SK-N-DZ (cell line): ENCODE data around the gene XRCC5. TPM values are rescaled to one million over a fixed set of nuclear protein-coding genes. Genes with fewer than 3 reads are reported as not detected.
"Not testable (repeated sequence)": the region's sequence is repeated elsewhere in the genome, so short reads cannot be mapped to it uniquely, and the experiment has no call there.

Experiments used
- DNase-seq: peaks from one replicate; pipeline ENCODE4 v3.0.0-alpha.2; 2015; ENCODE audit warnings: low spot score
- polyA plus RNA-seq, 2 experiments: library from polyadenylated mRNA; depleted of rRNA; stranded (reverse); fragments of >200 nt; gene quantifications; 2 replicates each; pipeline ENCODE4 v1.2.3, GENCODE V29; 2014

Gene XRCC5
- 469 and 473 TPM in 2 replicates for polyA plus RNA-seq (2014; cell fraction: cytosol; rRNA removed)
- 187 and 227 TPM in 2 replicates for polyA plus RNA-seq (2014; cell fraction: nucleus; rRNA removed)

- peak; percentile 97 for DNase-seq
Measured at GRCh38 chr2:216108967-216109921, at the start of gene XRCC5. XRCC5 (plus strand) TSS chr2:216109348; CDS start chr2:216109437, 89 bp downstream.

GRCh38 chr2:216064014-216064630, 45.0 kb upstream of the XRCC5 start:
- no peak for DNase-seq

DNA sequence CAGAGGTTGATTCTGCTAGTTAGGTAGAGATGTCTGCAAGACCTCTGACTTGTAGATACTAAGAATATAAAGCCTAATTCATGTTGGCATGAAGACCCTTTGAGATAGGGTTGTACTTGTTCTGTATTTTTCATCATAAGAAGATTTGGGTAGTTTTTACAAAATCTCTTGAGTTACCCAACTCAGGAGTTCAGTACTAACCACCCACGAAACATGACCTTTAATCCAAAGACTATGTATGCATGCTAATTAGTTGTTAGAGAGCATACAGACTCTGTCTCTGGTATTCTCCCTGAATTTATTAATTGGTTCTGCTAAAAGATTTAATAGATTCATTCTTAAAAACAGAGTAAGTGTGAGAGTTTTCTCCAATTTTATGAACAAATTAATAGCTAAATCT, 44.5 kb upstream of the XRCC5 start:
- DNase-seq = no peak

DNA sequence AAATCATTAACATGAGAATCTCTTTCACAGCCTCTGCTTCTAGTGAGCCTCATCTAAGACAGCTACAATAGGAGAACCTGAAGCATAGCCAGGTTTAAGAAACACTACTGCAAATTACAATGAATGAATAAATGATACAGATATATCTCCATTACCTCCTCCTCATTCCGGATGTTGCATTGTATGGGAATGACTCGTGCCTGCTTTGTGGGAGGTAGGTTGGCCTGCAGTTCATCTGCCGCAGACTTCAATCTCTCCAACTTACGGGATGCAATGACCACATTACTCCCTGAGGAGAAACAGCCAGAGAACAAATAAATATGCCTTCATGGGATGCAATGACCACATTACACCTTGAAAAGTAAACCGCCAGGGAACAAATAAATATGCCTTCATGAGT, 42.9 kb upstream of the XRCC5 start:
- no peak for DNase-seq

GRCh38 chr2:216069028-216069427, 40.1 kb upstream of the XRCC5 start:
- no peak for DNase-seq

- no peak for DNase-seq
Measured at GRCh38 chr2:216070195-216070594, 39.0 kb upstream of the XRCC5 start.

- no peak for DNase-seq
Measured at GRCh38 chr2:216071111-216071851, 37.9 kb upstream of the XRCC5 start.

DNA sequence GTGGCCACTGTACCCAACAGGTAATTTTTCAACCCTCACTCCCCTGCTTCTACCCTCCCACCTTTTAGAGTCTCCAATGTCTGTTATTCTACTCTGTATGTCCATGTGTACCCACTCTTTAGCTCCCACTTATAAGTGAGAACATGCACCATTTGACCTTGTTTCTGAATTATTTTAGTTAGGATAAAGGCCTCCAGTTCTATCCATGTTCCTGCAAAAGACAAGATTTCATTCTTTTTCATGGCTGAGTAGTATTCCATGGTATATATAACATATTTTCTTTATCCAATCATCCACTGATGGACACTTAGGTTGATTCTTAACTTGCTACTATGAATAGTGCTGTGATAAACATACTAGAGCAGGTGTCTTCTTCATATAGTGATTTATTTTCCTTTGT, 36.7 kb upstream of the XRCC5 start:
- DNase-seq = no peak

GRCh38 chr2:216073773-216074172, 35.4 kb upstream of the XRCC5 start:
- no peak for DNase-seq

DNA sequence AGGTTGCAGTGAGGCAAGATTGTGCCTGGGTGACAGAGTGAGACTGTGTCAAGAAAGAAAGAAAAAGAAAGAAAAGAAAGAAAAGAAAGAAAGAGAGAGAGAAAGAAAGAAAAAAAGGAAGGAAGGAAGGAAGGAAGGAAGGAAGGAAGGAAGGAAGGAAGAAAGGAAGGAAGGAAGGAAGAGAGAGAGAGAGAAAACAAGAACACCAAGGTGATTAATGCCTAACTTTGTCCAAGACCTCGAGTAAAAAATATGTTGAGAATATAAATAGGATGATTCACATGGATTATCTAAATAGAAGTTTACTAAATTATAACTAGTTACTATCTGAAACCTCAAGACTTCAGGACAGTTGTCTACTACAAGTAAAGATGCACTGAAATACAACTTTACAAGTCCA, 34.8 kb upstream of the XRCC5 start:
- DNase-seq = no peak

DNA sequence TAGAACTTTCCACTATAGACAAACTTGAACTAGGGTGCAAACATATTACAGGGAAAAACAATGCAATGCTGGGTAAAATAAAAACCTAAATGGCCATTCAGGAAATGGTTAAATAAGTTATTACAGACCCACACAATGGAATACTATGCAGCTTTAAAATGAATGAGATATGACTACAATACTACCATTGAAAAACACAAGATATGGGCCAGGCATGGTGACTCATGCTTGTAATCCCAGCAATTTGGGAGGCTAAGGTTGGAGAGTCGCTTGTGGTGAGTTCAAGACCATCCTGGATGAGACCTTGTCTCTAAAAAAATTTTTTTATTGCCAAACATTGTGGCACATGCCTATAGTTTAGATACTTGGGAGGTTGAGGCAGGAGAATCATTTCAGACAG, 34.4 kb upstream of the XRCC5 start:
- DNase-seq = no peak

GRCh38 chr2:216075510-216076485, 33.4 kb upstream of the XRCC5 start:
- no peak for DNase-seq

- DNase-seq = no peak
Measured at GRCh38 chr2:216078776-216079175, 30.4 kb upstream of the XRCC5 start.

DNA sequence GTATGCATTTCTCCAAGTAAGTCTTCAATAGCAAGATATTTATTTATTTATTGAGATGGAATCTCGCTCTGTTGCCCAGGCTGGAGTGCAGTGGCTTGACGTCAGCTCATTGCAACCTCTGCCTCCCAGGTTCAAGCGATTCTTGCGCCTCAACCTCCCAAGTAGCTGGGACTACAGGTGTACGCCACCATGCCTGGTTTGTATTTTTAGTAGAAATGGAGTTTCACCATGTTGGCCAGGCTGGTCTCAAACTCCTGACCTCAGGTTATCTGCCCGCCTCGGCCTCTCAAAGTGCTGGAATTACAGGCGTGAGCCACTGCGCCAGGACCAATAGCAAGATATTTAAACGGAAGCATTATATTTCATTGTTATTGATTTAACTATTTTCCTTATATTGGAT, 29.1 kb upstream of the XRCC5 start:
- not testable (repeated sequence) for DNase-seq

DNA sequence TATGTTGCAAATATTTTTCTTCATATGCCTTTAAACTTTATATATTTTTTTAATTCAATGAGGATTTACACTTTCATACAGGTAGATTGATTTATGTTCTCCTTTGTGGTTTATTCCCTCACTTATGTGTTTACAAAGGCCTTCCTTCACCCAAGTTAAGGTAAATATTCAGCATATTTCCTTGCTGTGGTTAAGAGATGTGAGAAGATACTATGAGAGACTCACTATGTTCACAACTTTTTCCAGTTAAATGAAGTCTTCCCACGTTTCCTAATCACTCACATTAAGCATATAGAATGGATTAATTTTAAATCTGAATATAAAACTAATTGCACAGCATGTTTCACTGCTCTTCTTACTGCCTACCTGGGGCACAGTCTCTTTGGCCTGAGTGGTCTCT, 28.1 kb upstream of the XRCC5 start:
- no peak for DNase-seq

DNA sequence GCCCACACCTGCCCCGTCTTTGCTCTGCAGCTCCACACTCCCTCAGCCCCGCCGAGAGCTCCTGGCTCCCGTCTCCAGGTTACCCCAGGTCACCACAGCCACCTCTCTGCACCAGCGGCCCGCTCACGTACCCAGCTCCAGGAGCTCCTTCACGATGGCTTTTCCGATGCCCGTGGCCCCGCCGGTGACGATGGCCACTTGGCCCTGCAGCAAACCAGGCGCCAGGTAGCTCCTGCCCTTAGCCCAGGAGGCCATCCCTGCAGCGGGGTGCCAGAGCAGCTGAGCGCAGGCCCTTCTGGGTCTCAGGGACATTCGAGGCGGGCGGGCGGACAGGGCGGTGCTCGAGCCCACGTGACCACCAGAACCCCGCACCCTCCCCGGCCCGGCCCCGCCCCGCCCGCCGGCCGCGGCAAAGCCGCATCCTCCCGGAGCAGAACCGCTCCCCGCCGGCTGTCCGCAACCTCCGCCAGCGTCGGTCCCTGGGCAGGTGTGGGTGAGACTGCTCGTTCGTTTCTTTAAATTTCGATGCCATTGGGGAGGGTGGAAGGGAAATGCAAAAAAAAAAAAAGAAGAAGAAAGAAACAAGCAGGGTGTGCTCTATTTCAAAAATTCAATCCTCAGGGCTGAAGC, 27.5 kb upstream of the XRCC5 start, which contains the start of the genes PECR and TMEM169:
Gene PECR, minus strand, starts transcription at position 323 of the 630 bp plus-strand sequence. Its CDS starts 68 bp downstream, at position 255.
Gene TMEM169, plus strand, starts transcription at position 433 of the 630 bp plus-strand sequence. CDS start 14,045 bp downstream, outside the sequence.
- peak; percentile 85 for DNase-seq

GRCh38 chr2:216082117-216082711, 26.9 kb upstream of the XRCC5 start:
- DNase-seq = peak; percentile 42

DNA sequence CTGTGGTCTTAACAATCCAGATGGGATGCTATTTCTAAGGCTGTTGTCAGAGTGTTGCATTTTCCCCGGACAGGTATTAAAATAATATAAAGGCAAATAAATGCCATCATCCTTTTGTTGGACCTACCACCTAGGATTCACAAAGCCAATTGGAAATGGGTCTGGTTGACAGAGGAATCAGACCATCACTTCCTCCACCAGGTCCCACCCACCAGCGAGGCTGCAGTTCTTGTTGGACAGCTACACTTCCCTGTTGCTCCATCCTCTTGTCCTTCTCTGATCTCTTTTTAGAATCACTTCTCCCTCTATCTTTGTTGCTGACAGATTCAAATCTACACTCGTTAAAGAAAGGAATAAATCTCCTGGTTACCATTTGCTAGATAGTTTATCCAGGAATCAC, 26.3 kb upstream of the XRCC5 start:
- peak; percentile 73 for DNase-seq

DNA sequence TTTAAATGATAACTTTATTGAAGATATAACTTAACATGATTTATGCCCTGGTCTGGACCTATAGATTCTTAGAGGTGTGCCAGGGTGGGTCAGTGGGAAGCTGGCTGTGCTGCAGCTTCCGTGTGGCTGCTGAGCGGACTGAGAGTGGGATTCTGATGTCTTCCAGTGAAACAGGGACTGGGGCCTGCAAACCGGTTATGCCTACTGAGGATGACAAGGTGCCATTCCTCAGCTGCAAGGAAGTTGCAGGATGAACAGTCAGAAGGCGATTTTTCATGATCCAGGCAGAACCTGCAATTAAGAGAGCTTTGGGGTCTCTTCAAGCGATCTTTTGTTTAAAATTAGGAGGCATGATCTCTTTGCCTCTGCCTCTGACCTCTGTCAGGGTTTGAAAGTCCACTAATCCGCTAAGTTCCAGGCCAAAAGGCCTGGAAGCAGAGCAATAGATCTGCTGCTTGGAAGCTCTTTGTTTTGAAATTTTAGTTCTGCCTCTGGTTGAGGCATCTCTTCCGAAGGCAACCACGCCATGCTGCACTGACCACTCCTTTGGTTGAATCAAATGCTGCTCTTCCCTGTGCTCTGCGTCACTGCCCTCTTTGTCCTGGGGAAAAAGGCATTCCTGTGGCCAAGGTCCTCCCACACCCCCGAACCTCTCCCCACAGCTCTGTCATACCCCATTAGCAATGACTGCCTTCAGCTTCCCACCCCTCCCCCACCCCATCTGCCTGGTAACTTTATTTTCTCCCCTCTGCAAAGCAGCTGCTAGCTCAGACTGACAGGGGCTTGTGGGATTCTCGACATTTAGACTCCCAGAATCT, 25.5 kb upstream of the XRCC5 start:
- DNase-seq = peak; percentile 86
